Activated naive CD4-positive, alpha-beta T cell treated with anti-CD3 and anti-CD28 coated beads, Interleukin-2, amount 50 U/mL, for 16 hours (primary cell): Measurements from ENCODE around the gene NIM1K.
"Not testable (repeated sequence)": the region's sequence is repeated elsewhere in the genome, so short reads cannot be mapped to it uniquely, and the experiment has no call there.

Experiments
- DNase-seq: peaks from one replicate; pipeline ENCODE4 v3.0.0-alpha.2; 2020

NIM1K gene

DNA sequence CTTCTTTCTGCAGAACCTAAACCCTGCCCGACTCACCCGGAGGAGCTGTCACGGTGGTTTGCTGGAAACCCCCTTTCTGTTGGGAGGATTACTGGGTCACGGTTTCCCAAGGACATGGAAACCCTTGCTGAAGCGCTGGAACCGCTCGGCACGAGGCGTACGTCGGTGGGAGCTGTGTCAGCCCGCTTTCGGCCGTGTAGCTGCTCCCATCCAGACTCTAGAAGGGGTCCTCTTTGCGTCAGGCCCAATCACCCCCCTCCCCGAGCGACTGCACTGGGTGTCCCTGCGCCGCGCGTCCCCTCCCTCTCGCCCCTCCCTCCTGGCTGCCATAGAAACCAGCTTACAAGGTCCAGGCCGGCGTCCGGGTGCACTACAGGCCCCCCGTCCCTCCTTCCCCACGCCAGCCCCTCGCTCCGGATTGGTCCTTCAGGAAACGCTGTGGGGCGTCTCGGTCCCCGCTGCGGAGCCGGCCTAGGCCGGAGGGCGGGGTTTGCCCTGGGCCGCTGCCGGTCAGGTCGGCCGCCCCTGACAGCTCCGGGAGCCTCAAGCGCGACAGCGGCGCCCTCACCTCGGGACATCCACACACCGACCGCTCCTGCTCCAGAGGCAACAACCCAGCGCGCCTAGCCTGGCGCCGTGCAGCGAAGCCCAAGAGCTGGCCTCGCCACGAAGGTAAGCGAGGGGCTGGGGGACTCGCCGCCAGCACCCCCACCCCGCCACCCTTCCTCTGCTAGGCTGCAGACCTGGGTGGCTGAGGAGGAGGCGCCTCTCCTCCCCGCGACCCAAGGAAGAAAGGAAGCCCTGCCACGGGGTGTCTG lies at the start of gene NIM1K:
TSS of gene NIM1K (plus strand) at position 486 of the 818 bp plus-strand sequence. CDS start 53,551 bp downstream, outside the sequence.
- peak; percentile 40 for DNase-seq

GRCh38 chr5:43145071-43145470 lies 47.0 kb upstream of the NIM1K start:
- no peak for DNase-seq

DNA sequence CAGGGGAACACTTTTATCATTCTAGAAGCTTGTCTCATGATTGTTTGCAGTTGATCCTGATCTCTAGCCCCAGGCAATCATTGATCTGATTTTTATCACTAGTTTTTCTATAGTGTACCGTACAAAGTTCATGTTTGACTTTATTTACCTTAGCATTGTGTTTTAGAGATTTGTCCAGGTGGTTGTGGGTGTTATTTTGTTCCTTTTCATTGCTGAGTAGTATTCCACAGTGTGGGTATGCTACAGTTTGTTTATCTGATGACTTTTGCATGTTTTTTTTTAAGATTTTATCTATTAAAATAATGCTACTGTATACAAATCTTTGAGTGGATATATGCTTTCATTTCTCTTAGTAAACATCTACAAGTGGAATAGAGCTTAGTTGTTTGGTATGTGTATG lies 45.1 kb upstream of the NIM1K start:
- no peak for DNase-seq

DNA sequence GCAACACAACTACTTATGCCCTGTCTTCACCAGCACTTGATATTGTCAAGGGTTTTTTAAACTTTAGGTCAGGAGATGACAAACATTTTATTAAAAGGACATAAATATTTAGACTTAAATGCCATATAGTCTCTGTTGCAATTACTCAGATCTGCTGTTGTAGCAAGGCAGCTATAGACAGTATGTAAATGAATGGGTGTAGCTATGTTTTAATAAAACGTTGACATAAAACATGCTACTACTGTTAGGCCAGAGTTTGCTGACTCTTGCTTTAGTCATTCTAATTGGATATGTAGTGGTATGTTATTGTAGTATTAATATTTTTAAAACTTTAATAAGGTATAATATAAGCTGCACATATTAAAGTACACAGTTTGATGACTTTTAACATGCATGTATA lies 43.6 kb upstream of the NIM1K start:
- DNase-seq, result no peak

DNA sequence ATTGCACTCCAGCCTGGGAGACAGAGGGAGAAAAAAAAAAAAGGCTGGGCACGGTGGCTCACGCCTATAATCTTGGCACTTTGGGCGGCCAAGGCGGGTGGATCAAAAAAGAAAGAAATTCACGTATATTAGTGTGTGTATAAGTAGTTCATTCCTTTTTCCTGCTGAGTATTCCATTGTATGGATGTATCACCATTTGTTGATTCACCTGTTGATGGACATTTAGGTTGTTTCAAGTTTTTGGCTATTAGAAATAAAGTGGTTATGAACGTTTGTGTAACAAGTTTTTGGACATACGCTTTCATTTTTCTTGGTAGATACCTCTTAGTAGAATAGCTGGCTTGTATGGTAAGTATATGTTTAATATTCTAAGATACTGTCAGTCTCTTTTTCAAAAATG lies 42.8 kb upstream of the NIM1K start:
- no peak for DNase-seq

GRCh38 chr5:43150075-43150474 lies 42.0 kb upstream of the NIM1K start:
- DNase-seq, result no peak

DNA sequence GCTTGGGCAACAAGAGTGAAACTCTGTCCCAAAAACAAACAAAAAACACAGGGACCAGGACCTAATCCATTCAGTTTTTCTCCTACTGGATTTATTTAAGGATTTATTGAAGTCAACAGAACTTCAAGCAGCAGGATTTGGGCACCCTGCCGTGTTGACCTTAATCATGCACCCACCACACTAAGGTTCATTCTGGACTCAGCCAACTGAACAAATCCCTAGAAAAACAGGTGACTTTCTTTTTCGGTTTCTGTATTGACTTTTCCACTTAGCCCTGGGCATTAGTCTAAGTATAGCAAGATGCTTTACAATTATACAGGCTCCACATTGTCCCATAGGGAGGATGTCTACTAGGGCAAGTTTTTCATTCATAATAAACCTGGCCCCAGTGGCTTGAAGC lies 41.3 kb upstream of the NIM1K start:
- DNase-seq, result no peak

- DNase-seq, result no peak
Observed at GRCh38 chr5:43152946-43153345, 39.1 kb upstream of the NIM1K start.

DNA sequence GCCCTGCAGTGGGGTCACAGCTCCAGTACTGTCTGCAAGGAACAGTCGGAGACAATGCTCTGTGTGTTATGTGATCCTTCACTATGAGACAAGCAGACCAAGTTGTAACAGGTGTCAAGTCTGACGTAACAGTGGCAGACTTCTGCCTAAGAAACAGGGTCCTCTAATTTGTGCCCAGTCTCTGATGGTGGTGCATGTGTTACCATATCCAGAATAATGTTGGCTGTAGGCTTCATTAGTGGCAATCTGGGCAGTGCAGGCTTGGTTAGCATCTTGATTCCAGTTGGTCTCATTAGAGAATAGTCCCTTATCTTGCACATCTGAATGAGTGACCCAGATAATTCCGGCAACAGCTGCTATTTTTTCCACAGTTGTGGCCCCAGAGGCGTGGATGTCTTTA lies 37.6 kb upstream of the NIM1K start:
- no peak for DNase-seq

DNA sequence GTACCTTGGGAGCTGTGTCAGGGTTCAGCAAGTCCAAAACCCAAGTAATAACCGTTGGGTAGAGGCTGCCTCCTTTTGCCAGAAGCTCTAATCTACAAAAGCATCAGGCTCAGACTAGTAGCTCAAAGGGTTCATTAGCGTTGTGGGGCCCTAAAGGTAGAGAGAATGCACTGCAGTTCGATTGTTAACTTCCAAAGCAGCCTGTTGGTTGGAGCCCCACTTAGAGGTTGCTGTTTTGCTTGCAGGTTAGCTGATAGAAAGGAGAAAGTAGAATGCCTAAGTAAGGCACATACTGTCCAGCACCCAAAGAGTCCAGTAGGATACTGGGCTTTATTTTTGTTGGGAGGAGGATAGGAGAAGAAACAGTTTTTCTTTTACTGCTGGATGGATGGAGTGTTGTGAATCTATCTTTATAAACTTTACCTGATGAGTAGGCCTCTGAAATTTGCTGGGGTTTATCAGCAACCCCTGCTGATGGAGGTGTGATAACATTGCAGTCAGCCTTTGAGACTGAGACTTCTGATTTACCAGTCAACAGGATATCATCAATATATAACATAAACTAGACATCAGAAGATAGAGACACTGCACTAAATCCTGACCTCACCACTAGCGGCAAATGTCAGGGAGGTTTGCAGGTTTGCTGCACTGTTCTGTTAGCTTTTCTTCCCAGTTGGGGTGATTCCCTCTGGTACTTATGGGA lies 36.5 kb upstream of the NIM1K start:
- no peak for DNase-seq

GRCh38 chr5:43156388-43156787 lies 35.6 kb upstream of the NIM1K start:
- no peak for DNase-seq

DNA sequence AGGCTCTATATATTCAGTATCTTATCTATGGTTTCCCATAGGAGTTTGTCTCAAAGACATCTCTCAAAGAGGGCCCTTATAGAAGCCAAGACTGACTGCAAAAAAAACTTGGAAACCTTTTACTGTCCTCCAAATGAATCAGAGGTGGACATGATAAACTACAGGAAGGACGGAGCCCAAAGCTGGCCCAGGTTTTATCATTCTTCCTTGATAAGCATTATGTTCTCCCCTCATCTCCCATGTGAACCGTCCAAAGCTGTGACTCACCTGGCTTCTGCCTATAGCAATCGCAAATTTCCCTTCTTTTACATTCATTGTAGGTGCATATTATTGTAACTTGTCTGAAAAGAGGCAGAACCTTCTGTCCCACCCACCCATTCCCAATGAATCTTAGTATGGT lies 35.0 kb upstream of the NIM1K start:
- DNase-seq, result no peak

GRCh38 chr5:43161244-43161643 lies 30.8 kb upstream of the NIM1K start:
- DNase-seq, result no peak

- not testable (repeated sequence) for DNase-seq
Observed at GRCh38 chr5:43164801-43165200, 27.2 kb upstream of the NIM1K start.

- DNase-seq, result no peak
Observed at GRCh38 chr5:43165323-43165722, 26.7 kb upstream of the NIM1K start.

DNA sequence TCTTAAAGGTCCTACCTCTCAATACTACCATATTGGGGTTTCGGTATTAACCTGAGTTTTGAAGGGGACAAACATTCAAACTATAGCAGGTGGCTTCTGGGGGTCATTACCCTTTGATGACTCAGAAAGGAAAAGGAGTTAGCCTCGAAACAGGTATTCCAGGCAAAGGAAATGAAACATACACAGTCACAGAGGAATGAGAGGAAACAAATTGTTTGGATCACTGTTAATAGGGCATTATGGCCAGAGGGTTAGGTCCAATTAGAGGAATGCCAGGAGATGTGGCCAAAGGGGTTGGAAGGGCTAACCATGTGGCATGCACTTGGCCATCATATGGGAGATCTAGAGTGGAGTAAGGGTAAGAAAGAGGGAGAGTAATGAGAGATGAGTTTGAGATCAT lies 23.9 kb upstream of the NIM1K start:
- no peak for DNase-seq

DNA sequence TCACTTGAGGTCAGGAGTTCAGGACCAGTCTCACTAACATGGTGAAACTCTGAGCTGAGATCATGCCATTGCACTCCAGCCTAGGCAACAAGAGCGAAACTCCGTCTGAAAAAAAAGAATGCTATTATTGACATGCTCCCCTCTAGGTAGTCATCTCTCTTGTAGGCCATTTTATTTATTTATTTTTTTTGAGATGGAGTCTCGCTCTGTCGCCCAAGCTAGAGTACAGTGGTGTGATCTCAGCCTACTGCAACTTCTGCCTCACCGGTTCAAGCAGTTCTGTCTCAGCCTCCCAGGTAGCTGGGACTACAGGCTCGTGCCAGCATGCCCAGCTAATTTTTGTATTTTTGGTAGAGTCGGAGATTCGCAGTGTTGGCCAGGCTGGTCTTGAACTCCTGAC lies 20.6 kb upstream of the NIM1K start:
- DNase-seq, result no peak

GRCh38 chr5:43171926-43172325 lies 20.1 kb upstream of the NIM1K start:
- no peak for DNase-seq

DNA sequence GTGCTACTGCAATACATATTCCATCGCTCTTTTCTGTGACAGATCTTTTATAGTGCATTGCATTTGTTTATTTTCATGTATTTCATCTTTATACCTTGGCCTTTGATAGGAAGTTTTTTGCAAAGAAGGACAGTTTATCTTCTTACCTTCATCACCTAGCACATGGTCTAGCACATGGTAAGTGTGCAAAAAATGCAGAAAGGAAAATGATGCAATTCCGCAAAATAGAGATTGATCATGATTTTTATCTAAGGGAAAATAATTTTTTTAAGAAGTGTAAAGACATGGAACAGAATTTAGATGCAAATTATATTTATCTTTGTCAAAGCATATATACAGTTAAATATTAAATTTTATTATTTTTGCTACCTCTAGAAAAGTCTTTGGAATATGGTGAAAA lies 19.2 kb upstream of the NIM1K start:
- DNase-seq, result no peak

DNA sequence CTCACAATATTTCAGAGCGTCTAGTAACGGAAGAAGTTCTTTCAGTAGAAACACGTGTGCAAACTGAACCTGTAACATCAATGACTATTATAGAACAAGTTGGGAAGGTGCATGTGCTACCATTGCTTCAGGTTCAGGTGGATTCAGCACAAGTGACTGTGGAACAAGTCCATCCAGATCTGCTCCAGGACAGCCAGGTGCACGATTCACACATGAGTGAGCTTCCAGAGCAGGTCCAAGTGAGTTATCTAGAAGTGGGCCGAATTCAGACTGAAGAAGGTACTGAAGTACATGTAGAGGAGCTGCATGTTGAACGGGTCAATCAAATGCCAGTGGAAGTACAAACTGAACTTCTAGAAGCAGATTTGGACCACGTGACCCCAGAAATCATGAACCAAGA lies 17.4 kb upstream of the NIM1K start:
- no peak for DNase-seq

GRCh38 chr5:43179836-43180235 lies 12.2 kb upstream of the NIM1K start:
- DNase-seq, result no peak

- DNase-seq, result no peak
Observed at GRCh38 chr5:43182421-43182820, 9.6 kb upstream of the NIM1K start.

- DNase-seq, result not testable (repeated sequence)
Observed at GRCh38 chr5:43183101-43183500, 8.9 kb upstream of the NIM1K start.

GRCh38 chr5:43190755-43191603 lies 1.0 kb upstream of the NIM1K start:
- no peak for DNase-seq
